ENCODE data around the gene AAK1. TPM values are rescaled to one million over a fixed set of nuclear protein-coding genes. Genes with fewer than 3 reads are reported as not detected.

The AAK1 gene
- polyA plus RNA-seq, 12 donors = 11.3 to 30.7 (median 14.5) TPM; not detected in 1

GRCh38 chr2:69603146-69603743 lies 40.3 kb downstream of the AAK1 start:
- DNase-seq = no peak

GRCh38 chr2:69601179-69601612 lies 42.3 kb downstream of the AAK1 start:
- no peak for DNase-seq

- no peak for DNase-seq
Observed at GRCh38 chr2:69600425-69600824, 43.1 kb downstream of the AAK1 start.

- no peak for DNase-seq
Observed at GRCh38 chr2:69597843-69598610, 45.5 kb downstream of the AAK1 start.

- no peak for DNase-seq
Observed at GRCh38 chr2:69597105-69597504, 46.4 kb downstream of the AAK1 start.

GRCh38 chr2:69594341-69594740 lies 49.2 kb downstream of the AAK1 start:
- DNase-seq = no peak

GRCh38 chr2:69592511-69592910 lies 51.0 kb downstream of the AAK1 start:
- no peak for DNase-seq

GRCh38 chr2:69589973-69590652 lies 53.4 kb downstream of the AAK1 start:
- DNase-seq = no peak

GRCh38 chr2:69588945-69589344 lies 54.6 kb downstream of the AAK1 start:
- no peak for DNase-seq

- DNase-seq = no peak
Observed at GRCh38 chr2:69588403-69588802, 55.1 kb downstream of the AAK1 start.

- DNase-seq = no peak
Observed at GRCh38 chr2:69585855-69586555, 57.5 kb downstream of the AAK1 start.

- DNase-seq = no peak
Observed at GRCh38 chr2:69584127-69584889, 59.2 kb downstream of the AAK1 start.

GRCh38 chr2:69583321-69583833 lies 60.2 kb downstream of the AAK1 start:
- DNase-seq = no peak

- no peak for DNase-seq
Observed at GRCh38 chr2:69582582-69583176, 60.9 kb downstream of the AAK1 start.

GRCh38 chr2:69581774-69582581 lies 61.6 kb downstream of the AAK1 start:
- no peak for DNase-seq

- DNase-seq = no peak
Observed at GRCh38 chr2:69580486-69580885, 63.1 kb downstream of the AAK1 start.

- no peak for DNase-seq
Observed at GRCh38 chr2:69579536-69579935, 64.0 kb downstream of the AAK1 start.

- no peak for DNase-seq
Observed at GRCh38 chr2:69578198-69578540, 65.4 kb downstream of the AAK1 start.

- no peak for DNase-seq
Observed at GRCh38 chr2:69577467-69578197, 65.9 kb downstream of the AAK1 start.

Measured in muscle of arm (tissue), 12 donors.